NCI-H2081 treated with DMSO at 0.1 percent for 48 hours (cell line): ENCODE data around the gene SETD7.
"Not testable (repeated sequence)": the region's sequence is repeated elsewhere in the genome, so short reads cannot be mapped to it uniquely, and the experiment has no call there.

Source experiments
- DNase-seq: peaks from one replicate; lab custom pipeline; 2025; lab: John Stamatoyannopoulos, UW

Gene SETD7

DNA sequence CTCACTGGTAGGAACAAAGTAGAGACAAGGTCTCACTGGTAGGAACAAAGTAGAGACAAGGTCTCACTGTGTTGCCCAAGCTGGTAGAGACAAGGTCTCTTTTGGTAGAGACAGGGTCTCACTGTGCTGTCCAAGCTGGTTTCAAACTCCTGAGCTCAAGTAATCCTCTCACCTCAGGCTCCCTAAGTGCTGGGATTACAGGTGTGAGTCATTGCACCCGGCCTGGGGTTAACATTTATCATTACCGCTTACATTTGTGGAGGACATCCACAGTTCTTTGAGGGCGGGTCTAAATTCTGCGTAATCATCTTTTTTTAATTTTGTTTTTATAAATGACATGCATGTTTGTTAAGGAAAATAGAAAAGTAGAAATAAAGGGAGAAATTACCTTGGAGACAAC lies 90.1 kb downstream of the SETD7 start:
- no peak for DNase-seq

- not testable (repeated sequence) for DNase-seq
These were observed 91.5 kb downstream of the SETD7 start for GRCh38 chr4:139464512-139464911.

DNA sequence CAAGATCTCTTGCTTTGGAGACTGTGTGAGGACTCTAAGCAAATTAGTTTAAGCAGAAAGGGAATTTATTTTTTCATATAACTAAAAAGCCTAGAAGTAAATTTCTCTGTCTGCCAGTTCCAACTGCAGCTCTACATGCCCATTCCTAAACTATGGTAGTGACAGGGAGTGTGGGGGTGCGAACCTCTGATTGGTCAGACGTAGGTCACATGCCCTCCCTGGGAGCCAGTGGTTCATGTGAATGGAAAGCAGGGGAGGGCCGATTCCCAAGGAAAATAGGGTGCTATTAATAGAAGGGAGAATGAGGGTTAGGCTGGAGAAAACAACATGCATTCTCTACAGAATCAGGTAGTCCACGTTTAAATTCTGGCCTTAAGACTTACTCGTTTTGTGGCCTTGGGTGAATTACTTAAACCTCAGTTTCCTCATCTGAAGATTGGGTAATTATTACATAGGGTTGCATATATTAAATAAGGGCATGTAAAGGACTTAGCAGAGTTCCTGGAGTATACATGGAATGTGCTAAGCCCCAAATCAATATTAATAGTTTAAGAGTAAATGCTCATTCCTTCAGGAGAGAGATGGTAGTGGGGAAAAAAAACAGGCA lies 94.9 kb downstream of the SETD7 start:
- no peak for DNase-seq

DNA sequence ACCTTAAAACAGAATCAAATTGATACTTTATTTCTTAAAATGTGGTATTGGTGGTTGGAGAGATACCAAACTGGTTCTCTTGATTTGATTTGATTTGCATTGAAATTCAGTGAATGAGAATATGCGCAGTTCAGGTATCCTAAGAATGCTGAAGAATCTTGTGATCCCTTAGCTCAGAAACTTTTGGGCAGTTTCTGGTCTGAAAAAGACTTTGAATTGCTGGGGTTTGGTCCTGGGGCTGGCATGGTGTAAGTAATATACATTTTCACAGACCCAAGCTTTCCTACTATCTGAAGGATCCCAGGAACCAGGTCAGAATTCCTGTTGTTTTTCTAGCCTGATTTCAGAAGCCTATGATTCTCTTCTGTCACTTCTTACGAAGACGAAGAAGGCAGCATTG lies 95.5 kb downstream of the SETD7 start:
- no peak for DNase-seq

- DNase-seq = no peak
These were observed 97.0 kb downstream of the SETD7 start for GRCh38 chr4:139458999-139459398.

- no peak for DNase-seq
These were observed 97.5 kb downstream of the SETD7 start for GRCh38 chr4:139458543-139458942.

DNA sequence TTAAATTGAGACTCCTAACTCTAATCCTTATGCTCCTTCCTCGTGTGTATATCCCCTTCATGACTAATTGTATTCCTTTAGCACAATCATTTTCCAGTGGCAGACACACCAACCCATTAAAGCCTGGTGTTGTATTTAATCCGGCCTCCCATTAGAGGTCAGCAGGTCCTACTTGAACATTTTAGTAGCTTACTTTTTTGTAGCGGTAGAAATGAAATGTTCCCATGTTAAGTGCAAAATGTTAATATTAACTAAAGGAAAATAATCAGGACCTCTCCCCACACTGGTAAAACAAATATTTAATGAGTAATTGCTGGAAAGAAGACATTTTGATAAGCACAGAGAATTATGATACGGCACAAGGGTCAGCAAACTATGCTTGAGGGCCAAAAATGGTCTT lies 98.7 kb downstream of the SETD7 start:
- DNase-seq = no peak

DNA sequence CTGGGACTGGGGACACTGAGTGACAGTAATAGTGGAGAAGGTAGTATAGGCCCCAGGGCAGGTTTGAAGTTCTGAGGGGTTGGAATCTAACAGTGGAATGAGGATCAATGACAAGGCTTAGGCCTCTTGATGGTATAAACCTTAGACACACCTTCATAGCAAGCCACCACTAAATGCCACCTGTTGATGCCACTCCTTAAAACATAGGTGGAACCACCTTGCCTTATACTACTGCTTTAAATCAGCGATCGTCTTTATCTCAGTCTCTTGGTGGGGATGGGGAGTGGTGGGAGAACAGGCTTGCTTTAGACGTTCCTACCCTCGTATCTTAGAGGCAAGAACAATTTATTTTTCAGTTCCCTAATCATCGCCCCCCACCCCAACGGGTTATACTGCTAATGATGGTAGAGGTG lies 100.9 kb downstream of the SETD7 start:
- DNase-seq = no peak

- no peak for DNase-seq
These were observed 101.6 kb downstream of the SETD7 start, which contains the start of gene RAB33B for GRCh38 chr4:139454111-139455045. TSS of gene RAB33B (plus strand) at chr4:139454121. CDS start at chr4:139454196, 75 bp downstream.

DNA sequence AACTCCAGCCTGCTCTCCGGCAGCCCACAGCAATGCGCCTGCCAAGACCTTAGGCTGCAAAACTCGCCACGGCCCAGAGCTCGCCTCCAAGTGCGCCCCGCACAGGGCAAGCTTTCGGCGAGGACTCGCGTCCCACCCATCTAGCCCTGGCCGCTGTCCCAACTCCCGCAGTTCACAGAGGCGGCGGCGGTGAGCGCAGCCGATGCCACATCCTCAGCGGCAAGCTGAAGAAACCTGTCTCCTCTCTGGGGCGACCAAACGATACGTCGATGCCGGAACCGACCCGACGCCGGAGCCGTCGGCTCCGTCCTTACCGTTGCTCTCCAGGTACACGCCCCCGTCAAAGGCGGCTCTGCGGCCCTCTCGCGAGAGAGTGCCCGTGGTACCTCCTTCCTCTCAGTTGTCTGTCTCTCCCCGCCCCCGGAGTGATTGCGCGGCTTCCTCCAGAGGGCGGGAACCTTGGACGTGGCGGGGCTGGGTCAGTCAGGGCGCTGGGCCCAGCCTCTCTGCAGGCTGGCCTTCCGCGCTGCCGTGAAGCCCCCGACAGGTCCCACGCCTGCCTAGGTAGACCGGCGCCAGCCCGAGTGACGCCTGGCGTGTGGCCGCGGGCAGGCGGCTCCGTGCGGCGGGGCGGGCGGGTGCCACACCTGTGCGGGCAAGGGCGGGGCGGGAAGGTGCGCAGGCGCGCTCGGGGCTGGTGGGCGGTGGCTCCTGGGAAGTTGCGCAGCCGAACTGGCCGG lies 102.5 kb downstream of the SETD7 start:
- peak; percentile 59 for DNase-seq

DNA sequence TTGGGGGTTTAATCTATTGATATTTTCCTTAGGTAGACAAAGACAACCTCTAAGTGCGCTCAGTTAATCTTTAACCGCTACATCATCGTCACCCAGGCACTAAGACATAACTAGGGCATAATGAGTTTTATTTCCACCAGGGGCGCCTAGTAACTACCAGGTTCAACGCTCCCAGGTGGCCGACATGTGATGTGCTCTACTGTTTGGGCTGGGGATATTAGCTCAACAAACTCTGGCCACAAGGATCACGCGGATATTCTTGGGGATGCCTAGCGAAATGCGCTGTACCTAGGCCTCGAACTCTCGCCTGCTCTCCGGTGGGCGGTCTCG lies 103.0 kb downstream of the SETD7 start:
- no peak for DNase-seq

DNA sequence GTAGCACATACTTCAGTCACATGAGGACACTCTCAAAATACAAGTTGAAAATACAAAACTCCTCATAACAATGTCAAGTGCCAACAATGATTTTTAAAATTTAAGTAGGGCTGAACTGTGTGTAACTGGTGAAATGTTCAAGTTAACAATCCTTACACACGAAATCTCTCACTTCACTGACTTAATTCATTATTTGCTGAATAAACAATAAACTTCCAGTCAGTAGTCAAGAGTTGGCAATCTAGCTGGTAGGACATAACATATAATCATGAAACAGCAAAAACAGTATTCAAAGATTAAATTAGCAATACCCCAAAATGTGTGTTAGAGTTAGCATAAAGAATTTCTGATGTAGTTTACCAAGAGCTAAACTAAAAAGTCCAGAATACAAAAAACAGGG lies 104.0 kb downstream of the SETD7 start:
- DNase-seq = no peak

GRCh38 chr4:139450586-139450985 lies 105.4 kb downstream of the SETD7 start:
- no peak for DNase-seq

GRCh38 chr4:139447078-139447477 lies 108.9 kb downstream of the SETD7 start:
- not testable (repeated sequence) for DNase-seq
